Skeletal muscle cell (primary cell): Measurements from ENCODE around the gene ARHGEF7.

ENCODE experiments used
- DNase-seq: peaks from one replicate; pipeline ENCODE4 v3.0.0-alpha.2; 2010; ENCODE audit warnings: low read depth
- H3K4me3 ChIP-seq: 2 replicates; pipeline ENCODE4 v1.5.1; 2011; ENCODE audit warnings: low read depth, mild to moderate bottlenecking, control low read depth, low read length, moderate library complexity

The ARHGEF7 gene

GRCh38 chr13:111161601-111162600, 46.8 kb downstream of the ARHGEF7 start:
- no peak overlapping the region for H3K4me3 ChIP-seq
- no peak for DNase-seq

DNA sequence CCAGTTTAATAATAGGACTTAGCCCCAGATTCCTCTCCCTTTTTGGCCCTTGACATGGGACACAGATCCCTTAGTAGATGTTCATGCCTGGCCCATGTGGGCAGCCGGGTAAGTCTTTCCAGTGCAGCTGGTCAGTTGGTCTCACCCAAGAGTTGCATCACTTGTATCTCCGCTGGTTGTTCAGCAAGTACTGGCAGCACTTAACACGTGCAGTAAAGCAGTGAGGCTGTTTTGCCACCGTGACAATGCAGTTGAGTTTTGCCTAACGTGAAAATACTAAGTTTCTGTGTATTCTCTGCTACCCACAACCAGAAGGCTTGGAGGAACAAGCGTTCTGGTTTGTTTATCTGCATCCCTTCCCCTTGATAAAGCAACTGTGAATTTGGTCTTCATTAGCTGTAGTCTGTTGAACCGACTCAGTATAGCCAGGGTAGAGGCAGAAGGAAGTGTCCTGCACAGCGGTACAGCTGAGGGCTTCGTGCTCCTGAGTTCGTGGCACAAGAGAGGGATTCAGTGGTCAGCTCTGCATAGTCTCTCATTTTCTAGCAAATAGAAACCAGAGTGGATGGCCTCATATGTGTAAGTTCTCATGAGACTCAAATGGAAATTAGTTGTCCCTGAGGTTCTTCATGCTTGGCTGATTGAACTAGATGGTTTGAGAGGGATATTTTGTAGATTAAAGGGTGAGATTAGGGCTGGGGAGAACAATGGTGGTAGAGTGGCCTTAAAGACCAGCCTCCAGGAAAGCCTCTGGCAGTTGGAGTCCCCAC, 50.3 kb downstream of the ARHGEF7 start:
- no peak for DNase-seq
- H3K4me3 ChIP-seq, result no peak overlapping the region

DNA sequence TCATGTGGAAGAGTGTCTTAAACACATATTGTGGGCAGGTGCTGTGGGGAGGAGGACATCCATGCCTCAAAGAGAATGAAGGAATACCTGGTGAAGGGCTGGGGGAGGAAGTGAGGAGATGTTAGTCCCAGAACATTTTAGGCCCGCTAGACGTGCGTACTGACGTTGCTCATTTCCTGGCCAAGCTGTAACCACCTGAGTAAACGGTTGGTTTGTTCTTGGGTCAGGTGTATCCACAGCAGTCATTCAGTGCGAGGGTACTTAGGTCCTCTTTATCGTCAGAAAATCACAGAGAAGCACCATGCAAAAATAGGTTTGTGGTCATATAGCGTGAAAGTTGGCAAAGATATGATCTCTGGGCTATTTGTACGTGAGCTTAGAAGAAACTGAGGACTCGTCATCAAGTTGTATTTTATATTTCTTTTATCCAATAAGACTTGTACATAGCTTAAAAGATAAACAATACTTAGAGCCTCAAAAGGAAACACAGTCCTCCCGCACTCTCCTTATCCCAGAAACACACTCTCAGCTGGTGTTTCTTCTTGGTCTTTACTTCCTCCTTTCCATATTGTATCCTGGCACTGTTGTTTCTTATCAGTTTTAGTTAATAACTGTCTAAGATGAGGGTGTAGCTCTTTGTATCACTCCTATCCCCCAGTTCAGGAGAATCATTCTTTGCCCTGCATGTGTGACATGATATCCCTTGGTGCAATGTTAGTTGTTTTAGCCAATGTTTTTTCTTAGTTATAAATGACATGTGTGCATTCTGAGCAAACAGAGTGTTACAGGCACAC, 52.0 kb downstream of the ARHGEF7 start:
- H3K4me3 ChIP-seq, result no peak overlapping the region
- no peak for DNase-seq

DNA sequence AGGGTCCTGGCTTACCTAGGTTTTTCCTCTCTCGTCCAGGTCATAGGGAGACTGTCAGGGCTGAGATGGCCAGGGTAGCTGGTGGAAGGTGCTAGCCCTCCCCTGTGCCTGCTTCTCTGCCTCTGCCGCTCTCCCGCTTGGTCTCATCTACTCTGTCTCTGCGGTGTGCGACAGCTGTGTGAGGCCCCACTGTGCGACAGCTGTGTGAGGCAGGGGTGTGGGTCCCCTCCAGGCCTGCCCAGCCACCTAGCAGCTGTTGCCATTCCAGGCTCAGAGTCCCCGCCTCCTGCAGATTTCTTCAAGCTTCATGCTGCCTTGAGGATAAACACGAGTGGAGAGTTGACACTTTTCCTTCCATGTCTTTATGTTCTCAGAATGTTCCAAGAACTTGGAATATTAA, 53.0 kb downstream of the ARHGEF7 start:
- no peak overlapping the region for H3K4me3 ChIP-seq
- DNase-seq, result no peak

- H3K4me3 ChIP-seq, result no peak overlapping the region
- no peak for DNase-seq
These were observed 56.0 kb downstream of the ARHGEF7 start for GRCh38 chr13:111171112-111171511.

DNA sequence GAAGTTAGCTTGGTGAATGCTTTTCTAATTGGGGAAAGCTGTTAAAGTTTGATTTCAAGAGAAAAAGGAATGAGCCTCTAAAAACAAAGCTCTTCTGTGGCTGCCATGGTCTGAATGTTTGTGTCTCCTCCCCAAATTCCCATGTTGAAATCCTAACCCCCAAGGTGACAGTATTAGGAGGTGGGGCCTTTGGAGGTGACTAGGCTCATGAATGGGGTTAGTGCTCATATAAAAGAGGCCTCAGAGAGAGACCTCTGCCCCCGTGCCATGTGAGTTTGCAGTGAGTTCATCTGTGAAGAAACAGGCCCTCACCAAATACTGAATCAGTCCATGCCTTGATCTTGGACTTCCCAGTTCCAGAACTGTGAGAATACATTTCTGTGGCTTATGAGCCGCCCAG, 56.5 kb downstream of the ARHGEF7 start:
- no peak overlapping the region for H3K4me3 ChIP-seq
- DNase-seq, result no peak

GRCh38 chr13:111174377-111175114, 59.4 kb downstream of the ARHGEF7 start:
- no peak for DNase-seq
- no peak overlapping the region for H3K4me3 ChIP-seq

DNA sequence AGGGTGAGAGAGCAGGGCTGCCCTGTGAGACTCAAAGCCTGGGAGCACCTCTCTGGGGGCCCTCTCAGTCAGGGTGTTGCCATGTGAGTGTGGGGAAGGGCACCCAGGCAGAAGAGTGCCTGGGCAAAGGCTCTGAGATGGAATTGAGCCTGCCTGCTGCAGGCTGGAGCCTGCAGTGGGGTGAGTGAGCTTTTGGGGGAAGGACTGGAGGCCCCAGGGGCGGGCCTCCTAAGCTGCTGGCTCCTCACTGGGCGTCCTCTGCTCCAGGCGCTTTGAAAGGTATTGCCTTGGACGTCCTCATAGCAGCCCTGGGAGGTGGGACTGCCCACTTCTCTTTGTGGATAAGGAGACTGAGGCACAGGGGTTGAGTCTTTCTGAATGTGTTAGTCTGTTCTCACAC, 60.3 kb downstream of the ARHGEF7 start:
- no peak overlapping the region for H3K4me3 ChIP-seq
- DNase-seq, result no peak

- DNase-seq, result no peak
- no peak overlapping the region for H3K4me3 ChIP-seq
These were observed 60.8 kb downstream of the ARHGEF7 start for GRCh38 chr13:111175935-111176334.

GRCh38 chr13:111176421-111176820, 61.3 kb downstream of the ARHGEF7 start:
- no peak overlapping the region for H3K4me3 ChIP-seq
- no peak for DNase-seq

- DNase-seq, result no peak
These were observed 62.1 kb downstream of the ARHGEF7 start for GRCh38 chr13:111177081-111177711.

DNA sequence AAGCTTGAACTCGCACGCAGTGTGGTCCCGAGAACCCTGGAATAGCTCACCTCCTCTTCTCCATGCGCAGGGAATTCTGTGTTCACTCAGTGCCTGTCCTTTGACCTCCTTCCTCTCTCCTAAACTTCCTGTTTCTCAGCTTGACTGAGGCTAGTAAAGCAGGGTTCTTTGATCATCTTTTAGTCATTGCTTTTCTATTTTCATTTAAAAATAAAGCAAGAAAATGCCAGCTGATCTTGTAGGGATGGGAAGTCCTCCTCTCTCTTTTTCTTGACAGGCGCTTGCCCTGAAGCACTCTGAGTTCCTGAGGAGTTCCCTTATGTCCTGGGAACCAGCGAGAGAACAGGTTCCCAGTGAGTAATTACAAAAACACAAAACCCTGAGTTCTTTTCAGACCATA, 62.8 kb downstream of the ARHGEF7 start:
- DNase-seq, result no peak
- no peak overlapping the region for H3K4me3 ChIP-seq

More at GRCh38 chr13:111177081-111177711, 62.1 kb downstream of the ARHGEF7 start:
- H3K4me3 ChIP-seq, result no peak overlapping the region

DNA sequence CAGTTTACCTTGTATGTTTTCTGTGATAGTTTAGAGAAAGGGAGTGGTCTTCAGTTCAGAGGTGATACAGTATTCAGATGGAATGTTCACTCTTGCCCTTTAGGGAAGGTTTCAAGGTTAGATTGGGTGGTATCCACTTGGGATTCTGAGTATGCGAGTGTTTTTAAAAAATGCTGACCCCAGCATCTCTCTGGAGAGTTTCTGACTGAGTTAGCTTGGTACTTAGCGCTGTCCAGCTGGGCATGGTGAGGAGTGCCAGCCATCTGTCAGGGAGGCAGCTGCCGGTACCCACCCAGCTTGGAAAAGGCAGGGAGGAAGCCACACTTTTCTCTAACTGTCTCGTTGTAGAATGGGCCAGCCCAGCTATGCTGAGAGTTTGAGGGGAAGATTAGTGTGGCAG, 63.3 kb downstream of the ARHGEF7 start:
- no peak for DNase-seq
- no peak overlapping the region for H3K4me3 ChIP-seq

- DNase-seq, result no peak
- H3K4me3 ChIP-seq, result no peak overlapping the region
These were observed 65.0 kb downstream of the ARHGEF7 start for GRCh38 chr13:111179908-111180760.

GRCh38 chr13:111181977-111182376, 66.9 kb downstream of the ARHGEF7 start:
- DNase-seq, result no peak
- no peak overlapping the region for H3K4me3 ChIP-seq

- DNase-seq, result no peak
- H3K4me3 ChIP-seq, result no peak overlapping the region
These were observed 68.1 kb downstream of the ARHGEF7 start for GRCh38 chr13:111183087-111183645.

GRCh38 chr13:111183959-111184358, 68.8 kb downstream of the ARHGEF7 start:
- H3K4me3 ChIP-seq, result no peak overlapping the region
- no peak for DNase-seq
